MV-4-11 (cell line): ENCODE results near the gene RNASEH2A.

Experiments
- DNase-seq: peaks from one replicate; lab custom pipeline; 2025; lab: John Stamatoyannopoulos, UW

Gene RNASEH2A

GRCh38 chr19:12859546-12859945 is 53.2 kb downstream of the RNASEH2A start:
- peak; percentile 32 for DNase-seq
